Aorta (tissue), 5 donors: Measurements from ENCODE around the gene RSPH1. TPM values are rescaled to one million over a fixed set of nuclear protein-coding genes. Genes with fewer than 3 reads are reported as not detected.

Experiments
- ATAC-seq: fragments of 200-7000 bp; cut with Tn5 transposase; one replicate; pipeline ENCODE4 v1.9.1; 2022; ENCODE audit warnings: moderate library complexity; ENCODE audit not compliant: low FRiP score
- DNase-seq, 2 donors: peaks; one replicate each; pipeline ENCODE4 v3.0.0-alpha.2; 2020
- H3K27ac ChIP-seq, 2 donors: one replicate each; pipeline ENCODE4 v1.5.1; 2013; ENCODE audit warnings: low read length in 2 of 2, mild to moderate bottlenecking in 2 of 2, moderate library complexity in 2 of 2, control low read depth in 1 of 2, inconsistent platforms in 1 of 2, low read depth in 1 of 2
- H3K27me3 ChIP-seq, 2 donors: one replicate each; pipeline ENCODE4 v1.6.1; 2013; ENCODE audit warnings: control low read depth in 1 of 2, low read length in 1 of 2, mild to moderate bottlenecking in 1 of 2, moderate library complexity in 1 of 2; ENCODE audit not compliant: insufficient read depth in 2 of 2, control insufficient read depth in 1 of 2
- H3K36me3 ChIP-seq, 2 donors: one replicate each; pipeline ENCODE4 v1.6.1; 2013; ENCODE audit warnings: control low read depth in 1 of 2, low read length in 1 of 2, mild to moderate bottlenecking in 1 of 2; ENCODE audit not compliant: insufficient read depth in 2 of 2, control insufficient read depth in 1 of 2
- H3K4me1 ChIP-seq, 2 donors: one replicate each; pipeline ENCODE4 v1.6.1; 2013; ENCODE audit warnings: low read length in 2 of 2, control low read depth in 1 of 2, mild to moderate bottlenecking in 1 of 2, moderate library complexity in 1 of 2; ENCODE audit not compliant: insufficient read depth in 2 of 2, control insufficient read depth in 1 of 2
- H3K4me3 ChIP-seq, 2 donors: one replicate each; pipeline ENCODE4 v1.5.1; 2013; ENCODE audit warnings: low read length in 2 of 2, control low read depth in 1 of 2, mild to moderate bottlenecking in 1 of 2
- H3K9me3 ChIP-seq: one replicate; pipeline ENCODE4 v1.6.1; 2013; ENCODE audit warnings: mild to moderate bottlenecking, low read length; ENCODE audit not compliant: control insufficient read depth
- WGBS, 2 donors: extraction: QIAGEN DNeasy Blood & Tissue Kit; methylation state at CpG; one replicate each; pipeline ENCODE4 v1.1.7; 2013; 5-methylcytosine and 5-hydroxymethylcytosine counted together
- intact Hi-C, 2 donors: fragments of 100-400 bp; cut with DNase I; formaldehyde crosslinking; loops; one replicate each; pipeline versions ENCODE4 v1.14.2 to v1.15.0; 2022
- polyA plus RNA-seq, 2 donors: library from polyadenylated mRNA; stranded (reverse); fragments of 200-250 nt; gene quantifications; one replicate each; pipeline ENCODE4 v1.2.3, GENCODE V29; 2013
- total RNA-seq, 2 donors: library from RNA; stranded (reverse); fragmentation: NEBNext Ultra II Directional; extraction: Animal tissue kit (Norgen Biotek cat#: 25700); gene quantifications; one replicate each; pipeline ENCODE4 v1.2.1, GENCODE V29; 2021
- donor health status: healthy with polysubstance abuse.
- donor health status: Bipolar disorder and iron deficiency.
- donor health status: DM: no; HTN: no; CAD: no.
- donor health status: DM: no; HTN: no; CAD: no.
- donor health status: DM: yes; HTN: yes; CAD: no.

Gene RSPH1
- total and polyA plus RNA-seq, 4 donors = 0.18 to 1.6 (median 0.26) TPM; not detected in 1

GRCh38 chr21:42461881-42462877 lies 33.8 kb downstream of the RSPH1 start:
- Histone ChIP-seq H3K9me3 (no peaks in the 10 kb centered on the region), H3K4me3 (no peak overlapping the region), H3K36me3 (no peaks in the 10 kb centered on the region), H3K27ac (no peak overlapping the region), H3K4me1 (no peaks in the 10 kb centered on the region), H3K27me3 (no peaks in the 10 kb centered on the region)
- intact Hi-C loops = loop anchor here in 1 of 2 donors (10.0 kb wide), 1 partner anchor 83 kb away; no protein-coding TSS in a partner anchor
- WGBS, 2 donors = 77 to 81% methylated on average over 10 of the region's 10 CpGs
- DNase-seq = no peak
- ATAC-seq = no peak

- 73 to 74% methylated on average over 5 of the region's 5 CpGs for whole genome bisulfite sequencing, 2 donors
- intact Hi-C loops = loop anchor here in 1 of 2 donors (10.0 kb wide), 1 partner anchor 84 kb away; no protein-coding TSS in a partner anchor
- Histone ChIP-seq H3K27me3 (no peaks in the 10 kb centered on the region), H3K36me3 (no peaks in the 10 kb centered on the region), H3K4me1 (no peaks in the 10 kb centered on the region), H3K9me3 (no peaks in the 10 kb centered on the region), H3K4me3 (no peak overlapping the region), H3K27ac (no peak overlapping the region)
- no peak for ATAC-seq
- DNase-seq = no peak
Measured at GRCh38 chr21:42461185-42461520, 34.9 kb downstream of the RSPH1 start.

GRCh38 chr21:42460391-42461184 lies 35.4 kb downstream of the RSPH1 start:
- intact Hi-C loops = loop anchor here in 1 of 2 donors (10.0 kb wide), 1 partner anchor 84 kb away; no protein-coding TSS in a partner anchor
- no peaks in the 10 kb centered on the region for H3K4me1 ChIP-seq
- no peaks in the 10 kb centered on the region for H3K27me3 ChIP-seq
- no peak overlapping the region for H3K4me3 ChIP-seq
- H3K36me3 ChIP-seq = no peaks in the 10 kb centered on the region
- ATAC-seq (no peak), DNase-seq (no peak)
- no peaks in the 10 kb centered on the region for H3K9me3 ChIP-seq
- 67% methylated on average over 14 of the region's 14 CpGs for WGBS, 2 donors
- H3K27ac ChIP-seq = no peak overlapping the region

- intact Hi-C loops = loop anchor here in 1 of 2 donors (10.0 kb wide), 1 partner anchor 85 kb away; no protein-coding TSS in a partner anchor
- Histone ChIP-seq H3K36me3 (no peaks in the 10 kb centered on the region), H3K27me3 (no peaks in the 10 kb centered on the region), H3K4me3 (no peak overlapping the region), H3K27ac (no peak overlapping the region), H3K4me1 (no peaks in the 10 kb centered on the region), H3K9me3 (no peaks in the 10 kb centered on the region)
- 80 to 87% methylated on average over 11 of the region's 11 CpGs for WGBS, 2 donors
- DNase-seq = no peak
- no peak for ATAC-seq
Measured at GRCh38 chr21:42459546-42460215, 36.3 kb downstream of the RSPH1 start.

- H3K36me3 ChIP-seq = no peaks in the 10 kb centered on the region
- DNase-seq = no peak
- H3K27me3 ChIP-seq = no peaks in the 10 kb centered on the region
- H3K27ac ChIP-seq = no peak overlapping the region
- H3K4me3 ChIP-seq = no peak overlapping the region
- WGBS, 2 donors = 75 to 96% methylated on average over 1 of the region's 1 CpG
- H3K9me3 ChIP-seq = no peaks in the 10 kb centered on the region
- ATAC-seq = no peak
- intact Hi-C loops = no loop called here
- H3K4me1 ChIP-seq = no peaks in the 10 kb centered on the region
Measured at GRCh38 chr21:42459082-42459460, 37.0 kb downstream of the RSPH1 start.

GRCh38 chr21:42456457-42456856 lies 39.6 kb downstream of the RSPH1 start:
- 66 to 70% methylated on average over 8 of the region's 8 CpGs for WGBS, 2 donors
- no peak for DNase-seq
- Histone ChIP-seq H3K27ac (no peak overlapping the region), H3K4me3 (no peak overlapping the region), H3K27me3 (no peaks in the 10 kb centered on the region), H3K9me3 (no peaks in the 10 kb centered on the region), H3K4me1 (no peaks in the 10 kb centered on the region), H3K36me3 (no peaks in the 10 kb centered on the region)
- ATAC-seq = no peak
- intact Hi-C loops = no loop called here

GRCh38 chr21:42455754-42456440 lies 40.1 kb downstream of the RSPH1 start:
- Histone ChIP-seq H3K4me3 (no peak overlapping the region), H3K27me3 (no peaks in the 10 kb centered on the region), H3K9me3 (no peaks in the 10 kb centered on the region), H3K36me3 (no peaks in the 10 kb centered on the region), H3K27ac (no peak overlapping the region), H3K4me1 (no peaks in the 10 kb centered on the region)
- DNase-seq (no peak), ATAC-seq (no peak)
- intact Hi-C loops = no loop called here
- 76 to 78% methylated on average over 10 of the region's 10 CpGs for WGBS, 2 donors

- no peaks in the 10 kb centered on the region for H3K4me1 ChIP-seq
- ATAC-seq = no peak
- 57 to 61% methylated on average over 9 of the region's 9 CpGs for WGBS, 2 donors
- no peak overlapping the region for H3K4me3 ChIP-seq
- no peaks in the 10 kb centered on the region for H3K36me3 ChIP-seq
- no peaks in the 10 kb centered on the region for H3K27me3 ChIP-seq
- no peak overlapping the region for H3K27ac ChIP-seq
- no peaks in the 10 kb centered on the region for H3K9me3 ChIP-seq
- no peak for DNase-seq
- intact Hi-C loops = no loop called here
Measured at GRCh38 chr21:42455196-42455595, 40.8 kb downstream of the RSPH1 start.
